Prostate gland (tissue), 2 donors: ENCODE measurements around the gene RPS14.

ENCODE experiments used
- POLR2A ChIP-seq: fragments of 450-650 bp; IDR thresholded peaks from one replicate; pipeline ENCODE4 v1.6.1; 2016; ENCODE audit warnings: antibody characterized with exemption, mild to moderate bottlenecking
- POLR2AphosphoS5 ChIP-seq: sonication (generic); formaldehyde crosslinking; IDR thresholded peaks from one replicate; pipeline ENCODE4 v1.6.1; 2017; ENCODE audit warnings: antibody characterized with exemption
- TF ChIP-seq, protein P1 (sequence below), 4 experiments: fragments of 200-600 bp in 2 of 4; fragments of 450-650 bp in 2 of 4; sonication (generic) in 2 of 4; IDR thresholded peaks; 1 replicate in 3 of 4; 2 replicates in 1 of 4; pipeline ENCODE4 v1.5.1; 2016 to 2019; ENCODE audit warnings: antibody characterized with exemption in 4 of 4, mild to moderate bottlenecking in 2 of 4, moderate library complexity in 2 of 4

DNA sequence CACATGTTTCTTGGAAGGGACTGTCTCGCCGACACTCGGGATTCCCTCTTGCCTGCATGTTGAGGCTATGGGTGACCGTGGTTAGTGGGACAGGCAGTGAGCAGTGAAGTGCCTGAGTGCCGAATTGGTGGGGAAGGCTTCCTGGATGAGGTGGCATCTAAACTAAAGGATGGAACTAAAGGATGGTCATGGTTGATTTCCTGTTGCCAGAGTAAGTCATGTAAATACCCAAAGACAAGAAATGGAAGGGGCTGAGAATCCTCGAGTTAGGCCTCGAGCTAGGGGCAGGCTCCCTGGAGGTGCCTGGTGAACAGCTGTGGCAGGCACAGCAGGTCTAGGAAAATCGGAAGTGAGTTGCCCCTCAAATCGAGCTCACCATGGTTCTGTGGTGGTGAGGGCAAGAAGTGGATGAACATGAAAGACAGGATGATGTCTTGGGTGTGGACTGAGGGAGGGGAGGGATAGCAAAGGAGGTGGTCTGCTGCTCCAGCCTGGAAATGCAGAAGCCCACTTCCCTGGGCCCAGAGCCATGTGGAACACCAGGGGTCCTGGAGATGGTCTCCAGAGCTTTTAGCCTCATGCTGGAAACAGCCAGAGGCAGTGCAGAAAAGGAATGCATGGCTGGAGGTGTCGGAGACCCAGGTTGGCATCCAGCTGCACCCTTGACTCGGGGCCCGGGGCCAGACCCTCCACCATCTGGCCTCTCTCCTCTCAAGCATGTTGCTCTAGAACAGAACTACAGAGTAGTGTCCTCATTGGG lies 49.0 kb downstream of the RPS14 start:
- TF ChIP-seq, protein P1, sequence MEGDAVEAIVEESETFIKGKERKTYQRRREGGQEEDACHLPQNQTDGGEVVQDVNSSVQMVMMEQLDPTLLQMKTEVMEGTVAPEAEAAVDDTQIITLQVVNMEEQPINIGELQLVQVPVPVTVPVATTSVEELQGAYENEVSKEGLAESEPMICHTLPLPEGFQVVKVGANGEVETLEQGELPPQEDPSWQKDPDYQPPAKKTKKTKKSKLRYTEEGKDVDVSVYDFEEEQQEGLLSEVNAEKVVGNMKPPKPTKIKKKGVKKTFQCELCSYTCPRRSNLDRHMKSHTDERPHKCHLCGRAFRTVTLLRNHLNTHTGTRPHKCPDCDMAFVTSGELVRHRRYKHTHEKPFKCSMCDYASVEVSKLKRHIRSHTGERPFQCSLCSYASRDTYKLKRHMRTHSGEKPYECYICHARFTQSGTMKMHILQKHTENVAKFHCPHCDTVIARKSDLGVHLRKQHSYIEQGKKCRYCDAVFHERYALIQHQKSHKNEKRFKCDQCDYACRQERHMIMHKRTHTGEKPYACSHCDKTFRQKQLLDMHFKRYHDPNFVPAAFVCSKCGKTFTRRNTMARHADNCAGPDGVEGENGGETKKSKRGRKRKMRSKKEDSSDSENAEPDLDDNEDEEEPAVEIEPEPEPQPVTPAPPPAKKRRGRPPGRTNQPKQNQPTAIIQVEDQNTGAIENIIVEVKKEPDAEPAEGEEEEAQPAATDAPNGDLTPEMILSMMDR (IDR thresholded peaks at IDR 0.05) = no peak
- TF ChIP-seq POLR2AphosphoS5 (no peak), POLR2A (no peak)
